Measurements from ENCODE around the gene PDGFRB.
A peak's percentile ranks its signal among the peaks of the same experiment; 100 is the strongest.

The PDGFRB gene

DNA sequence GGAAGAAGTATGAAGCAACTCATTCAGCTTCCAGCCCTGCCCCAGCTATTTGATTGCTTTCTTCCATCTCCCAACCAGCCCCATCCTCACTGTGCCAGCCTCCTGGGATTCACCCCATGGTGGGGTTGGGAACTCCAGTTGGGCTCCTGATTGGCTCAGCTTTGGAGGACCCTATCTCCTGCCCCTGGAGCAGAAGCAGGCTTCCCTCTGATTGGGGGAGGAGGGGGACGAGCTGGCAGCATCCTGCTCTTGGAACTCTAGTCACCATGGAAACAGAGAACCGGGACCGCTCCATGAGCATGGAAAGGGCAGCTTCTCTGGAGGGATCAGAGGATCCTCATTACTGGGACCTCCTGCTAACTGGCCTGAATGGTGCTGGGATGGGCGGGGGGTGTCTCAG is 36.8 kb upstream of the PDGFRB start:
- TF ChIP-seq HOXD13 (CRISPR knock-in tag; IDR thresholded peaks at IDR 0.05; ENCODE audit: borderline replicate concordance) (no peak), ZNF157 (tag by site-specific recombination; IDR thresholded peaks at IDR 0.05) (no peak), ZNF776 (tag by site-specific recombination; IDR thresholded peaks at IDR 0.05; ENCODE audit: borderline replicate concordance) (no peak), SP2 (tag by site-specific recombination; IDR thresholded peaks at IDR 0.05) (peak; percentile 22; the same call in 1 of the 2 replicates)
- H3K27ac ChIP-seq (ENCODE audit: extremely low read depth, low read depth, low read length): no peak overlapping the region
- ChIA-PET POLR2A (no interaction called here), CTCF (interaction anchor here (0.7 kb wide), 1 partner anchor 22 kb away, joined by 4 read pairs; no protein-coding TSS in a partner anchor)
- no peaks in the 10 kb centered on the region for H3K4me1 ChIP-seq (ENCODE audit: control insufficient read depth, insufficient read depth, low read length)
- no peaks in the 10 kb centered on the region for H3K36me3 ChIP-seq (ENCODE audit: control insufficient read depth in 2 of 2, insufficient read depth in 1 of 2, low read length in 2 of 2)
- H3K4me3 ChIP-seq (ENCODE audit: low read depth, low read length): no peak overlapping the region
- H3K9me3 ChIP-seq (ENCODE audit: control insufficient read depth, insufficient read depth, low read depth, low read length): no peaks in the 10 kb centered on the region

DNA sequence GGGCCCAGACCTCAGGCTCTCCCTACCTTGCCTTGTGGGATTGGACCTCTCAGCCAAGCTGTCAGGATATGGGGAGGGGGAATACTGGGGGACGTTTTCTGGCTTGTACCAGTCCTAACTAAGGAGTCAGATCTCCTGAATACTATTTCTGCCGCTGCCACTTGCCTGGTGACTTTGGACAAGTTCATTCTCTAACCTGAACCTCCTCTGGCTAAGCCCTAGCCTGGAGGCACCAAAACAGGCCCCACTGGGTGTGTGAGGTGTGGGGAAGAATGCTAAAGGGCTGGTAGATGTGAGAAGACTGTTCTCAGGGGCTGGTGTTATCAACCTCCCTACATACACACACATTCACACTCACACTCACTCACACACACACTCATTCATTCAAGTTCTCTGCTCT is 35.3 kb upstream of the PDGFRB start:
- TF ChIP-seq ZFP37 (tag by site-specific recombination; IDR thresholded peaks at IDR 0.05) (no peak), ZNF660 (tag by site-specific recombination; IDR thresholded peaks at IDR 0.05) (no peak), ZNF148 (tag by site-specific recombination; IDR thresholded peaks at IDR 0.05; ENCODE audit: borderline replicate concordance) (no peak), ZNF426 (tag by site-specific recombination; IDR thresholded peaks at IDR 0.05) (no peak), ZBTB20 (tag by site-specific recombination; IDR thresholded peaks at IDR 0.05) (no peak), ZNF561 (tag by site-specific recombination; IDR thresholded peaks at IDR 0.05; ENCODE audit: borderline replicate concordance) (no peak), ZNF776 (tag by site-specific recombination; IDR thresholded peaks at IDR 0.05; ENCODE audit: borderline replicate concordance) (no peak), ZNF341 (tag by site-specific recombination; IDR thresholded peaks at IDR 0.05; ENCODE audit: low read depth) (no peak), HOXD13 (CRISPR knock-in tag; IDR thresholded peaks at IDR 0.05; ENCODE audit: borderline replicate concordance) (no peak), ZSCAN16 (tag by site-specific recombination; IDR thresholded peaks at IDR 0.05) (no peak), BCL11B (tag by site-specific recombination; IDR thresholded peaks at IDR 0.05; ENCODE audit: low read depth) (no peak), ZNF433 (tag by site-specific recombination; IDR thresholded peaks at IDR 0.05; ENCODE audit: low read depth) (no peak), ZNF510 (tag by site-specific recombination; IDR thresholded peaks at IDR 0.05; ENCODE audit: insufficient replicate concordance) (no peak), ZNF223 (tag by site-specific recombination; IDR thresholded peaks at IDR 0.05) (no peak), ZNF133 (tag by site-specific recombination; IDR thresholded peaks at IDR 0.05) (no peak), ZNF558 (tag by site-specific recombination; IDR thresholded peaks at IDR 0.05) (no peak), ZNF596 (tag by site-specific recombination; IDR thresholded peaks at IDR 0.05) (no peak), ZNF701 (tag by site-specific recombination; IDR thresholded peaks at IDR 0.05) (no peak)
- TF ChIP-seq, protein P1, sequence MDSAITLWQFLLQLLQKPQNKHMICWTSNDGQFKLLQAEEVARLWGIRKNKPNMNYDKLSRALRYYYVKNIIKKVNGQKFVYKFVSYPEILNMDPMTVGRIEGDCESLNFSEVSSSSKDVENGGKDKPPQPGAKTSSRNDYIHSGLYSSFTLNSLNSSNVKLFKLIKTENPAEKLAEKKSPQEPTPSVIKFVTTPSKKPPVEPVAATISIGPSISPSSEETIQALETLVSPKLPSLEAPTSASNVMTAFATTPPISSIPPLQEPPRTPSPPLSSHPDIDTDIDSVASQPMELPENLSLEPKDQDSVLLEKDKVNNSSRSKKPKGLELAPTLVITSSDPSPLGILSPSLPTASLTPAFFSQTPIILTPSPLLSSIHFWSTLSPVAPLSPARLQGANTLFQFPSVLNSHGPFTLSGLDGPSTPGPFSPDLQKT (IDR thresholded peaks at IDR 0.05; ENCODE audit: borderline replicate concordance, low read depth, low read length): no peak
- TF ChIP-seq, protein P2, sequence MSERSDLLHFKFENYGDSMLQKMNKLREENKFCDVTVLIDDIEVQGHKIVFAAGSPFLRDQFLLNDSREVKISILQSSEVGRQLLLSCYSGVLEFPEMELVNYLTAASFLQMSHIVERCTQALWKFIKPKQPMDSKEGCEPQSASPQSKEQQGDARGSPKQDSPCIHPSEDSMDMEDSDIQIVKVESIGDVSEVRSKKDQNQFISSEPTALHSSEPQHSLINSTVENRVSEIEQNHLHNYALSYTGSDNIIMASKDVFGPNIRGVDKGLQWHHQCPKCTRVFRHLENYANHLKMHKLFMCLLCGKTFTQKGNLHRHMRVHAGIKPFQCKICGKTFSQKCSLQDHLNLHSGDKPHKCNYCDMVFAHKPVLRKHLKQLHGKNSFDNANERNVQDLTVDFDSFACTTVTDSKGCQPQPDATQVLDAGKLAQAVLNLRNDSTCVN (tag by site-specific recombination; optimal IDR thresholded peaks at IDR 0.05): no peak
- Histone ChIP-seq H3K27ac (ENCODE audit: extremely low read depth, low read depth, low read length) (no peak overlapping the region), H3K9me3 (ENCODE audit: control insufficient read depth, insufficient read depth, low read depth, low read length) (no peaks in the 10 kb centered on the region), H3K4me1 (ENCODE audit: control insufficient read depth, insufficient read depth, low read length) (no peaks in the 10 kb centered on the region), H3K36me3 (ENCODE audit: control insufficient read depth in 2 of 2, insufficient read depth in 1 of 2, low read length in 2 of 2) (no peaks in the 10 kb centered on the region), H3K4me3 (ENCODE audit: low read depth, low read length) (no peak overlapping the region)
- POLR2A ChIA-PET: no interaction called here
- CTCF ChIA-PET: interaction anchor here (1.5 kb wide), 1 partner anchor 16 kb away, joined by 4 read pairs; no protein-coding TSS in a partner anchor

Data from HEK293 (cell line).